GM12878 (cell line): ENCODE results near the gene FMNL3. TPM values are rescaled to one million over a fixed set of nuclear protein-coding genes. Genes with fewer than 3 reads are reported as not detected.

Experiments
- ATAC-seq: fragments of 200-7000 bp; cut with Tn5 transposase; 3 replicates; pipeline ENCODE4 v1.9.1; 2020; ENCODE audit warnings: mild to moderate bottlenecking, moderate library complexity
- BruUV-seq: library from RNA; stranded (reverse); fragments of 400-500 nt; replicated peaks from 2 replicates; lab custom pipeline; 2021; lab: Mats Ljungman, UMichigan
- CTCF ChIA-PET: fragments of 300-600 bp; sonication (Branson Sonifier 250); formaldehyde crosslinking; extraction: SDS; loops from one replicate; lab custom pipeline; 2021; ENCODE audit warnings: inconsistent platforms; lab: Yijun Ruan, JAX
- POLR2A ChIA-PET: fragments of 350-600 bp; formaldehyde crosslinking; extraction: SDS; loops from one replicate; lab custom pipeline; 2021; ENCODE audit warnings: inconsistent platforms; lab: Charles Lee
- RAD21 ChIA-PET: fragments of 300-600 bp; sonication (Branson Sonifier 250); formaldehyde crosslinking; loops from one replicate; lab custom pipeline; 2023; ENCODE audit warnings: antibody characterized with exemption; ENCODE audit not compliant: unreplicated experiment; lab: Charles Lee
- SMC1A ChIA-PET: fragments of 300-600 bp; sonication (Branson Sonifier 250); formaldehyde crosslinking; loops from one replicate; lab custom pipeline; 2023; ENCODE audit not compliant: unreplicated experiment, uncharacterized antibody; lab: Charles Lee
- DNase-seq: peaks from one replicate; pipeline ENCODE4 v3.0.0-alpha.2; 2011; ENCODE audit warnings: low read depth, low spot score
- FAIRE-seq: peaks from 3 replicates; lab custom pipeline; 2011; peaks lifted over from hg19 to GRCh38; lab: Jason Lieb, UNC
- H2AFZ ChIP-seq: 2 replicates; pipeline ENCODE4 v1.6.0; 2011; ENCODE audit warnings: low read depth, low read length, control low read depth; ENCODE audit not compliant: control insufficient read depth
- H3K27ac ChIP-seq: 2 replicates; pipeline ENCODE4 v1.5.1; 2011; ENCODE audit warnings: control low read depth; ENCODE audit not compliant: control insufficient read depth, insufficient read depth
- H3K27me3 ChIP-seq, 2 experiments: replicated peaks in 1 of 2; 2 replicates each; pipeline versions ENCODE4 v1.6.0 to v1.6.1; 2011; ENCODE audit warnings: low read length in 1 of 2; ENCODE audit not compliant: control insufficient read depth in 2 of 2, insufficient read depth in 2 of 2
- H3K36me3 ChIP-seq, 2 experiments: 2 replicates each; pipeline ENCODE4 v1.5.1; 2011; ENCODE audit warnings: low read length in 1 of 2; ENCODE audit not compliant: control insufficient read depth in 2 of 2, insufficient read depth in 2 of 2
- H3K4me1 ChIP-seq: 2 replicates; pipeline ENCODE4 v1.6.1; 2011; ENCODE audit warnings: mild to moderate bottlenecking, low read length, moderate library complexity, mixed read lengths; ENCODE audit not compliant: control insufficient read depth, insufficient read depth
- H3K4me2 ChIP-seq: 2 replicates; pipeline ENCODE4 v1.6.0; 2011; ENCODE audit warnings: control low read depth; ENCODE audit not compliant: control insufficient read depth, insufficient read depth
- H3K4me3 ChIP-seq: fragments of 200-600 bp; sonication (generic); 2 replicates; pipeline ENCODE4 v1.5.1; 2016
- H3K79me2 ChIP-seq: 2 replicates; pipeline ENCODE4 v1.6.0; 2011; ENCODE audit warnings: low read length; ENCODE audit not compliant: control insufficient read depth, insufficient read depth
- H3K9ac ChIP-seq: 2 replicates; pipeline ENCODE4 v1.8.0; 2011; ENCODE audit warnings: low read length, control low read depth, mixed read lengths; ENCODE audit not compliant: control insufficient read depth, insufficient read depth
- H3K9me3 ChIP-seq: replicated peaks from 3 replicates; pipeline ENCODE4 v1.5.1; 2011; ENCODE audit warnings: mild to moderate bottlenecking, low read length; ENCODE audit not compliant: control insufficient read depth, insufficient read depth
- H4K20me1 ChIP-seq: 2 replicates; pipeline ENCODE4 v1.6.0; 2011; ENCODE audit not compliant: control insufficient read depth, insufficient read depth
- CREM ChIP-seq: IDR thresholded peaks from 2 replicates; pipeline ENCODE4 v1.6.1; 2014; ENCODE audit warnings: antibody characterized with exemption, low read depth
- RFX5 ChIP-seq: IDR thresholded peaks from 2 replicates; pipeline ENCODE4 v1.6.1; 2011; ENCODE audit warnings: low read depth, low read length, improper control_type of control experiment
- SMAD5 ChIP-seq: IDR thresholded peaks from 2 replicates; pipeline ENCODE4 v1.6.1; 2016; ENCODE audit warnings: antibody characterized with exemption, low read depth
- TCF12 ChIP-seq: IDR thresholded peaks from 2 replicates; pipeline ENCODE4 v1.6.1; 2011; ENCODE audit warnings: low read depth, mild to moderate bottlenecking, low read length
- WRNIP1 ChIP-seq: IDR thresholded peaks from 2 replicates; pipeline ENCODE4 v1.6.1; 2011; ENCODE audit warnings: low read depth, low read length, improper control_type of control experiment, borderline replicate concordance
- ZNF384 ChIP-seq: IDR thresholded peaks from 2 replicates; pipeline ENCODE4 v1.6.1; 2012; ENCODE audit warnings: low read depth, mild to moderate bottlenecking, low read length, improper control_type of control experiment, borderline replicate concordance
- in situ Hi-C: fragments of 300-500 bp; cut with MboI; formaldehyde crosslinking; loops from 9 replicates; pipeline ENCODE4 v1.14.3; 2018; ENCODE audit warnings: mixed read lengths
- intact Hi-C: fragments of 100-400 bp; cut with micrococcal nuclease; formaldehyde crosslinking; loops from one replicate; pipeline ENCODE4 v1.14.2; 2022; ENCODE audit not compliant: unreplicated experiment
- polyA plus RNA-seq, 11 experiments: library from polyadenylated mRNA; depleted of rRNA in 4 of 11; unstranded in 6 of 11; stranded (reverse) in 5 of 11; fragments of >200 nt; fragmentation: Nextera tagmentation in 4 of 11; fragmentation: Illumina TruSeq in 1 of 11; extraction: Ambion mirVana in 4 of 11; extraction: Trizol in 1 of 11; gene quantifications; 1 replicate in 1 of 11; 2 replicates in 10 of 11; pipeline versions ENCODE4 v1.2.1 to v1.2.3, GENCODE V29; 2011 to 2016; ENCODE audit warnings: inconsistent platforms in 2 of 11, missing spikeins in 2 of 11, low read depth in 1 of 11
- total RNA-seq, 4 experiments: library from RNA; depleted of rRNA in 3 of 4; stranded (reverse); fragments of >200 nt in 3 of 4; fragmentation: Illumina TruSeq in 1 of 4; extraction: Trizol in 1 of 4; gene quantifications; 2 replicates each; pipeline versions ENCODE4 v1.2.1 to v1.2.3, GENCODE V29; 2013 to 2021
- TF ChIP-seq, protein P1 (sequence below): fragments of 450-650 bp; conservative IDR thresholded peaks from 2 replicates; pipeline ENCODE4 v1.6.1; 2017; ENCODE audit warnings: mild to moderate bottlenecking, moderate library complexity
- TF ChIP-seq, protein P2 (sequence below): IDR thresholded peaks from 2 replicates; pipeline ENCODE4 v1.6.1; 2012; ENCODE audit warnings: improper control_type of control experiment, low read depth, low read length; ENCODE audit not compliant: insufficient replicate concordance
- TF ChIP-seq, protein P3 (sequence below): fragments of 450-650 bp; IDR thresholded peaks from 2 replicates; pipeline ENCODE4 v1.6.1; 2017; ENCODE audit warnings: low read depth, mild to moderate bottlenecking, moderate library complexity
- TF ChIP-seq, protein P4 (sequence below): IDR thresholded peaks from 2 replicates; pipeline ENCODE4 v1.6.1; 2012; ENCODE audit warnings: mild to moderate bottlenecking, low read depth, low read length

The FMNL3 gene
- total and polyA plus RNA-seq, 10 of the 15 experiments (the other 5 are each of a cell fraction or from before 2014, with no cell fraction given), result 3.0 to 64.9 (median 30.9) TPM

DNA sequence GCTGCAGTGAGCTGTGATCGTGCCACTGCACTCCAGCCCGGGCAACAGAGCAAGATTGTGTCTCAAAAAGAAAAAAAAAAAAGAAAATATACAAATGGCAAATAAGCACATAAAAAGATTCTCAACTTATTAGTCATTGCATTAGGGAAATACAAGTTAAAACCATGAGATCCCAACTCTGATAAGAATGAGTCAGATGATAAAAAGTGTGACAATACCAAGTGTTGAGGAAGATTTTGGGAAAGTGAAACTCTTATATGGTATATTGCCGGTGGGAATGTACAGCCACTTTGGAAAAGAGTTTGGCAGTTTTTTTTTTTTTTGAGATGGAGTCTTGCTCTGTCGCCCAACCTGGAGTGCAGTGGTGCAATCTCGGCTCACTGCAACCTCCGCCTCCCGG, 91.5 kb downstream of the FMNL3 start (continued):
- TF ChIP-seq, protein P1, sequence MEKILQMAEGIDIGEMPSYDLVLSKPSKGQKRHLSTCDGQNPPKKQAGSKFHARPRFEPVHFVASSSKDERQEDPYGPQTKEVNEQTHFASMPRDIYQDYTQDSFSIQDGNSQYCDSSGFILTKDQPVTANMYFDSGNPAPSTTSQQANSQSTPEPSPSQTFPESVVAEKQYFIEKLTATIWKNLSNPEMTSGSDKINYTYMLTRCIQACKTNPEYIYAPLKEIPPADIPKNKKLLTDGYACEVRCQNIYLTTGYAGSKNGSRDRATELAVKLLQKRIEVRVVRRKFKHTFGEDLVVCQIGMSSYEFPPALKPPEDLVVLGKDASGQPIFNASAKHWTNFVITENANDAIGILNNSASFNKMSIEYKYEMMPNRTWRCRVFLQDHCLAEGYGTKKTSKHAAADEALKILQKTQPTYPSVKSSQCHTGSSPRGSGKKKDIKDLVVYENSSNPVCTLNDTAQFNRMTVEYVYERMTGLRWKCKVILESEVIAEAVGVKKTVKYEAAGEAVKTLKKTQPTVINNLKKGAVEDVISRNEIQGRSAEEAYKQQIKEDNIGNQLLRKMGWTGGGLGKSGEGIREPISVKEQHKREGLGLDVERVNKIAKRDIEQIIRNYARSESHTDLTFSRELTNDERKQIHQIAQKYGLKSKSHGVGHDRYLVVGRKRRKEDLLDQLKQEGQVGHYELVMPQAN, result no peak
- TF ChIP-seq, all 136 proteins: peak for 0

DNA sequence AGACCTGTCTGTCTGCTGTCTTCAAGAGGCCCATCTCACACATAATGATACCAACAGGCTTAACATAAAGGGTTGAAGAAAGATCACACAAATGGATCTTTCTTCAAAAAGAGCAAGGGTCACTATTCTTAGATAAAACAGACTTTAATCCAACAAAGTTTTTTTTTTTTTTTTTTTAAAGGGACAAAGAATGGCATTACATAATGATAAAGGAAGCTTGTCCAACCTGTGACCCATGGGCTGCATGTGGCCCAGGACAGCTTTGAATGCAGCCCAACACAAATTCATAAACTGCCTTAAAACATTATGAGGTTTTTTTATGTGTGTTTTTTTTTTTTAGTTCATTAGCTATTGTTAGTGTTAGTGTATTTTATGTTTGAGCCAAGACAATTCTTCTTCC, 95.0 kb downstream of the FMNL3 start:
- no peaks in the 10 kb centered on the region for H3K79me2 ChIP-seq
- intact Hi-C loops, result no loop called here
- CTCF ChIA-PET, result interaction anchor here (0.6 to 0.7 kb wide), 3 partner anchors 13 to 1533 kb away, joined by 3 read pairs; no protein-coding TSS in a partner anchor
- in situ Hi-C loops, result no loop called here
- H2AFZ ChIP-seq, result no peak overlapping the region
- POLR2A ChIA-PET, result interaction anchor here (0.7 kb wide), 3 partner anchors 45 to 358 kb away, joined by 3 to 5 read pairs (median 5); no protein-coding TSS in a partner anchor
- SMC1A ChIA-PET, result interaction anchor here (0.6 to 1.1 kb wide), 4 partner anchors 8 to 255 kb away, joined by 3 read pairs; no protein-coding TSS in a partner anchor
- H3K4me3 ChIP-seq, result no peak overlapping the region
- no peaks in the 10 kb centered on the region; the same call in 2 of the 3 replicates for H3K9me3 ChIP-seq
- RAD21 ChIA-PET, result no interaction called here
- no peak for ATAC-seq
- H3K4me1 ChIP-seq, result no peaks in the 10 kb centered on the region
- H3K9ac ChIP-seq, result no peak overlapping the region
- FAIRE-seq, result no peak
- no peaks in the 10 kb centered on the region for H3K36me3 ChIP-seq
- BruUV-seq, result no TSS peak
- H3K27me3 ChIP-seq, result no peaks in the 10 kb centered on the region
- no peak for DNase-seq
- H3K27ac ChIP-seq, result no peak overlapping the region
- no peak overlapping the region for H3K4me2 ChIP-seq
- no peaks in the 10 kb centered on the region for H4K20me1 ChIP-seq
- TF ChIP-seq CREM (no peak), ZNF384 (no peak), WRNIP1 (no peak), RFX5 (no peak), TCF12 (no peak), SMAD5 (no peak)
- TF ChIP-seq, protein P2, sequence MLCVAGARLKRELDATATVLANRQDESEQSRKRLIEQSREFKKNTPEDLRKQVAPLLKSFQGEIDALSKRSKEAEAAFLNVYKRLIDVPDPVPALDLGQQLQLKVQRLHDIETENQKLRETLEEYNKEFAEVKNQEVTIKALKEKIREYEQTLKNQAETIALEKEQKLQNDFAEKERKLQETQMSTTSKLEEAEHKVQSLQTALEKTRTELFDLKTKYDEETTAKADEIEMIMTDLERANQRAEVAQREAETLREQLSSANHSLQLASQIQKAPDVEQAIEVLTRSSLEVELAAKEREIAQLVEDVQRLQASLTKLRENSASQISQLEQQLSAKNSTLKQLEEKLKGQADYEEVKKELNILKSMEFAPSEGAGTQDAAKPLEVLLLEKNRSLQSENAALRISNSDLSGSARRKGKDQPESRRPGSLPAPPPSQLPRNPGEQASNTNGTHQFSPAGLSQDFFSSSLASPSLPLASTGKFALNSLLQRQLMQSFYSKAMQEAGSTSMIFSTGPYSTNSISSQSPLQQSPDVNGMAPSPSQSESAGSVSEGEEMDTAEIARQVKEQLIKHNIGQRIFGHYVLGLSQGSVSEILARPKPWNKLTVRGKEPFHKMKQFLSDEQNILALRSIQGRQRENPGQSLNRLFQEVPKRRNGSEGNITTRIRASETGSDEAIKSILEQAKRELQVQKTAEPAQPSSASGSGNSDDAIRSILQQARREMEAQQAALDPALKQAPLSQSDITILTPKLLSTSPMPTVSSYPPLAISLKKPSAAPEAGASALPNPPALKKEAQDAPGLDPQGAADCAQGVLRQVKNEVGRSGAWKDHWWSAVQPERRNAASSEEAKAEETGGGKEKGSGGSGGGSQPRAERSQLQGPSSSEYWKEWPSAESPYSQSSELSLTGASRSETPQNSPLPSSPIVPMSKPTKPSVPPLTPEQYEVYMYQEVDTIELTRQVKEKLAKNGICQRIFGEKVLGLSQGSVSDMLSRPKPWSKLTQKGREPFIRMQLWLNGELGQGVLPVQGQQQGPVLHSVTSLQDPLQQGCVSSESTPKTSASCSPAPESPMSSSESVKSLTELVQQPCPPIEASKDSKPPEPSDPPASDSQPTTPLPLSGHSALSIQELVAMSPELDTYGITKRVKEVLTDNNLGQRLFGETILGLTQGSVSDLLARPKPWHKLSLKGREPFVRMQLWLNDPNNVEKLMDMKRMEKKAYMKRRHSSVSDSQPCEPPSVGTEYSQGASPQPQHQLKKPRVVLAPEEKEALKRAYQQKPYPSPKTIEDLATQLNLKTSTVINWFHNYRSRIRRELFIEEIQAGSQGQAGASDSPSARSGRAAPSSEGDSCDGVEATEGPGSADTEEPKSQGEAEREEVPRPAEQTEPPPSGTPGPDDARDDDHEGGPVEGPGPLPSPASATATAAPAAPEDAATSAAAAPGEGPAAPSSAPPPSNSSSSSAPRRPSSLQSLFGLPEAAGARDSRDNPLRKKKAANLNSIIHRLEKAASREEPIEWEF, result no peak
- TF ChIP-seq, protein P3, sequence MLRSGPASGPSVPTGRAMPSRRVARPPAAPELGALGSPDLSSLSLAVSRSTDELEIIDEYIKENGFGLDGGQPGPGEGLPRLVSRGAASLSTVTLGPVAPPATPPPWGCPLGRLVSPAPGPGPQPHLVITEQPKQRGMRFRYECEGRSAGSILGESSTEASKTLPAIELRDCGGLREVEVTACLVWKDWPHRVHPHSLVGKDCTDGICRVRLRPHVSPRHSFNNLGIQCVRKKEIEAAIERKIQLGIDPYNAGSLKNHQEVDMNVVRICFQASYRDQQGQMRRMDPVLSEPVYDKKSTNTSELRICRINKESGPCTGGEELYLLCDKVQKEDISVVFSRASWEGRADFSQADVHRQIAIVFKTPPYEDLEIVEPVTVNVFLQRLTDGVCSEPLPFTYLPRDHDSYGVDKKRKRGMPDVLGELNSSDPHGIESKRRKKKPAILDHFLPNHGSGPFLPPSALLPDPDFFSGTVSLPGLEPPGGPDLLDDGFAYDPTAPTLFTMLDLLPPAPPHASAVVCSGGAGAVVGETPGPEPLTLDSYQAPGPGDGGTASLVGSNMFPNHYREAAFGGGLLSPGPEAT, result no peak
- TF ChIP-seq, protein P4, sequence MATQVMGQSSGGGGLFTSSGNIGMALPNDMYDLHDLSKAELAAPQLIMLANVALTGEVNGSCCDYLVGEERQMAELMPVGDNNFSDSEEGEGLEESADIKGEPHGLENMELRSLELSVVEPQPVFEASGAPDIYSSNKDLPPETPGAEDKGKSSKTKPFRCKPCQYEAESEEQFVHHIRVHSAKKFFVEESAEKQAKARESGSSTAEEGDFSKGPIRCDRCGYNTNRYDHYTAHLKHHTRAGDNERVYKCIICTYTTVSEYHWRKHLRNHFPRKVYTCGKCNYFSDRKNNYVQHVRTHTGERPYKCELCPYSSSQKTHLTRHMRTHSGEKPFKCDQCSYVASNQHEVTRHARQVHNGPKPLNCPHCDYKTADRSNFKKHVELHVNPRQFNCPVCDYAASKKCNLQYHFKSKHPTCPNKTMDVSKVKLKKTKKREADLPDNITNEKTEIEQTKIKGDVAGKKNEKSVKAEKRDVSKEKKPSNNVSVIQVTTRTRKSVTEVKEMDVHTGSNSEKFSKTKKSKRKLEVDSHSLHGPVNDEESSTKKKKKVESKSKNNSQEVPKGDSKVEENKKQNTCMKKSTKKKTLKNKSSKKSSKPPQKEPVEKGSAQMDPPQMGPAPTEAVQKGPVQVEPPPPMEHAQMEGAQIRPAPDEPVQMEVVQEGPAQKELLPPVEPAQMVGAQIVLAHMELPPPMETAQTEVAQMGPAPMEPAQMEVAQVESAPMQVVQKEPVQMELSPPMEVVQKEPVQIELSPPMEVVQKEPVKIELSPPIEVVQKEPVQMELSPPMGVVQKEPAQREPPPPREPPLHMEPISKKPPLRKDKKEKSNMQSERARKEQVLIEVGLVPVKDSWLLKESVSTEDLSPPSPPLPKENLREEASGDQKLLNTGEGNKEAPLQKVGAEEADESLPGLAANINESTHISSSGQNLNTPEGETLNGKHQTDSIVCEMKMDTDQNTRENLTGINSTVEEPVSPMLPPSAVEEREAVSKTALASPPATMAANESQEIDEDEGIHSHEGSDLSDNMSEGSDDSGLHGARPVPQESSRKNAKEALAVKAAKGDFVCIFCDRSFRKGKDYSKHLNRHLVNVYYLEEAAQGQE, result no peak
